GM23338 (cell line): Measurements from ENCODE around the gene OR4Q2.
"Not testable (repeated sequence)": the region's sequence is repeated elsewhere in the genome, so short reads cannot be mapped to it uniquely, and the experiment has no call there.

Source experiments
- EZH2 ChIP-seq: fragments of 200-600 bp; sonication (generic); IDR thresholded peaks from one replicate; pipeline ENCODE4 v1.8.0; 2017; ENCODE audit warnings: antibody characterized with exemption, mild to moderate bottlenecking, low read depth; ENCODE audit not compliant: unreplicated experiment
- EZH2phosphoT487 ChIP-seq: fragments of 200-600 bp; sonication (generic); IDR thresholded peaks from one replicate; pipeline ENCODE4 v1.8.1; 2018; ENCODE audit warnings: antibody characterized with exemption; ENCODE audit not compliant: unreplicated experiment
- JUNB ChIP-seq: IDR thresholded peaks from one replicate; pipeline ENCODE4 v1.6.1; 2016; ENCODE audit warnings: antibody characterized with exemption; ENCODE audit not compliant: unreplicated experiment
- POLR2AphosphoS5 ChIP-seq: IDR thresholded peaks from 2 replicates; pipeline ENCODE4 v1.6.1; 2016; ENCODE audit warnings: antibody characterized with exemption, low read depth
- STAT1 ChIP-seq: IDR thresholded peaks from one replicate; pipeline ENCODE4 v1.6.1; 2016; ENCODE audit warnings: antibody characterized with exemption; ENCODE audit not compliant: unreplicated experiment
- TF ChIP-seq, protein P1 (sequence below), 2 experiments: fragments of 200-600 bp in 1 of 2; sonication (generic) in 1 of 2; conservative IDR thresholded peaks; 2 replicates each; pipeline versions ENCODE4 v1.5.1 to v1.6.1; 2016 to 2017; ENCODE audit warnings: antibody characterized with exemption in 2 of 2, low read depth in 2 of 2, mild to moderate bottlenecking in 2 of 2, moderate library complexity in 1 of 2

DNA sequence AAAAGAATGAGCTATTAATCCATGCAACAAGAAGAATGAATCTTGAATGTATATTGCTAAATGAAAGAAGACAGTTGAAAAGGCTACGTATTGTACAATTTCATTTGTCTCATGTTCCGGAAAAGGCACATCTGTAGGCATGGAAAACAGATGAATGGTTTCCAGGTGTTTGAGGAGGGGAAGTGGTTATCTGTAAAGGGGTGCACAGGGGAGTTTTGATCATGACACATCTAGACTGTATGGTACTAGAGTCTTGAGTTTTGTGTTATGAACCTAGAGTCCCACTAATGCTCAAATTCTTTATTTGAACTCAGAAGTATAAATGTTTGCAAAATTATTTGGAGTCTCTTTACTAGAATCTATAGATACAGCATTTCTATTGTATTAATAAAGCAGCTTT, 32.2 kb upstream of the OR4Q2 start:
- TF ChIP-seq, protein P1, sequence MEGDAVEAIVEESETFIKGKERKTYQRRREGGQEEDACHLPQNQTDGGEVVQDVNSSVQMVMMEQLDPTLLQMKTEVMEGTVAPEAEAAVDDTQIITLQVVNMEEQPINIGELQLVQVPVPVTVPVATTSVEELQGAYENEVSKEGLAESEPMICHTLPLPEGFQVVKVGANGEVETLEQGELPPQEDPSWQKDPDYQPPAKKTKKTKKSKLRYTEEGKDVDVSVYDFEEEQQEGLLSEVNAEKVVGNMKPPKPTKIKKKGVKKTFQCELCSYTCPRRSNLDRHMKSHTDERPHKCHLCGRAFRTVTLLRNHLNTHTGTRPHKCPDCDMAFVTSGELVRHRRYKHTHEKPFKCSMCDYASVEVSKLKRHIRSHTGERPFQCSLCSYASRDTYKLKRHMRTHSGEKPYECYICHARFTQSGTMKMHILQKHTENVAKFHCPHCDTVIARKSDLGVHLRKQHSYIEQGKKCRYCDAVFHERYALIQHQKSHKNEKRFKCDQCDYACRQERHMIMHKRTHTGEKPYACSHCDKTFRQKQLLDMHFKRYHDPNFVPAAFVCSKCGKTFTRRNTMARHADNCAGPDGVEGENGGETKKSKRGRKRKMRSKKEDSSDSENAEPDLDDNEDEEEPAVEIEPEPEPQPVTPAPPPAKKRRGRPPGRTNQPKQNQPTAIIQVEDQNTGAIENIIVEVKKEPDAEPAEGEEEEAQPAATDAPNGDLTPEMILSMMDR (conservative IDR thresholded peaks at IDR 0.05; ENCODE audit: low read depth in 2 of 2), result not testable (repeated sequence)
- TF ChIP-seq POLR2AphosphoS5, JUNB, STAT1, EZH2phosphoT487, EZH2: not testable (repeated sequence)
